ENCODE results near the gene TRIM3.

DNA sequence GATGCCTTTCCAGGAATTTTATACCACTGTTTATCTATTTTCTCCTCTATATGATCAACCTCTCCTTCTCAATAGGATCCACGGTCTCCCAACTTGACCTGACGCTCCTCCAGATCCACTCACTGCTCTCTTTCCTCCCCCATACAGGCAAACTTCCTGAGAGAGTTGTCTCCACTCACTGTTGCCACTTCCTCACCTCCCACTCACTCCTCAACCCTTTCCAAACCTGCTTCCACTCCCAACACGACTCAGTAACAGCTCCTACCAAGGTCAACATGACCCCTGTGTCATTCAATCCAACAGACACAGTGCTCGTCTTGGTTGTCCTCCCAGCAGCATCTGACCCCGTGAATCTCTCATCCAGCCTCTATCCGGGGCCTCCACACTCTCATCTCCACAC lies 57.9 kb downstream of the TRIM3 start:
- TF ChIP-seq CTCF (conservative IDR thresholded peaks at IDR 0.05 in 1 of 2, IDR thresholded peaks at IDR 0.05 in 1 of 2; ENCODE audit: extremely low read depth in 1 of 2, insufficient read depth in 1 of 2, low read depth in 1 of 2, low read length in 2 of 2) (no peak), EZH2 (IDR thresholded peaks at IDR 0.05; ENCODE audit: borderline replicate concordance, low read length) (no peak)
